ENCODE results near the gene IVNS1ABP.
"Not testable (repeated sequence)": the region's sequence is repeated elsewhere in the genome, so short reads cannot be mapped to it uniquely, and the experiment has no call there.

Gene IVNS1ABP

GRCh38 chr1:185321653-185322221, 4.7 kb upstream of the IVNS1ABP start:
- not testable (repeated sequence) for H3K27ac Mint-ChIP-seq (ENCODE audit: low read depth); H3K4me3 Mint-ChIP-seq; H3K27me3 Mint-ChIP-seq; DNase-seq (ENCODE audit: low spot score in 2 of 2); ATAC-seq (replicated peaks; ENCODE audit: extremely low read depth, poor library complexity, severe bottlenecking); H3K9me3 Mint-ChIP-seq; H3K4me1 Mint-ChIP-seq
- H3K36me3 Mint-ChIP-seq (ENCODE audit: insufficient read depth): peaks cover 15% of the 10 kb centered on the region

GRCh38 chr1:185321104-185321503, 4.1 kb upstream of the IVNS1ABP start:
- H3K4me1 Mint-ChIP-seq; H3K27ac Mint-ChIP-seq (ENCODE audit: low read depth); H3K4me3 Mint-ChIP-seq; H3K9me3 Mint-ChIP-seq; ATAC-seq (replicated peaks; ENCODE audit: extremely low read depth, poor library complexity, severe bottlenecking); DNase-seq (ENCODE audit: low spot score in 2 of 2); H3K27me3 Mint-ChIP-seq: not testable (repeated sequence)
- peaks cover 21% of the 10 kb centered on the region for H3K36me3 Mint-ChIP-seq (ENCODE audit: insufficient read depth)

GRCh38 chr1:185319139-185319475, 2.1 kb upstream of the IVNS1ABP start:
- H3K4me1 Mint-ChIP-seq: peaks cover 29% of the 10 kb centered on the region
- H3K4me3 Mint-ChIP-seq: no peak overlapping the region
- no peaks in the 10 kb centered on the region for H3K9me3 Mint-ChIP-seq
- no peak for DNase-seq (ENCODE audit: low spot score in 2 of 2)
- ATAC-seq (replicated peaks; ENCODE audit: extremely low read depth, poor library complexity, severe bottlenecking): no peak
- no peaks in the 10 kb centered on the region for H3K27me3 Mint-ChIP-seq
- peaks cover 30% of the 10 kb centered on the region for H3K36me3 Mint-ChIP-seq (ENCODE audit: insufficient read depth)
- no peak overlapping the region for H3K27ac Mint-ChIP-seq (ENCODE audit: low read depth)

GRCh38 chr1:185318431-185319138, 1.5 kb upstream of the IVNS1ABP start:
- Mint-ChIP-seq H3K36me3 (ENCODE audit: insufficient read depth) (peaks cover 30% of the 10 kb centered on the region), H3K9me3 (no peaks in the 10 kb centered on the region)
- ATAC-seq (replicated peaks; ENCODE audit: extremely low read depth, poor library complexity, severe bottlenecking): no peak

GRCh38 chr1:185317886-185318310, 855 bp upstream of the IVNS1ABP start:
- H3K9me3 Mint-ChIP-seq: no peaks in the 10 kb centered on the region
- no peaks in the 10 kb centered on the region for H3K27me3 Mint-ChIP-seq
- DNase-seq (ENCODE audit: low spot score in 2 of 2) (peak in 1 of 2 donors; percentile 75), ATAC-seq (replicated peaks; ENCODE audit: extremely low read depth, poor library complexity, severe bottlenecking) (peak; percentile 52)
- H3K36me3 Mint-ChIP-seq (ENCODE audit: insufficient read depth): peaks cover 31% of the 10 kb centered on the region
- H3K4me3 Mint-ChIP-seq: peak overlapping the region; percentile 95
- peak overlapping the region; percentile 99 for H3K27ac Mint-ChIP-seq (ENCODE audit: low read depth)
- H3K4me1 Mint-ChIP-seq: peaks cover 41% of the 10 kb centered on the region

More at GRCh38 chr1:185318431-185319138, 1.5 kb upstream of the IVNS1ABP start:
- Mint-ChIP-seq H3K4me3 (peak overlapping the region; percentile 95), H3K27me3 (no peaks in the 10 kb centered on the region), H3K4me1 (peaks cover 34% of the 10 kb centered on the region), H3K27ac (ENCODE audit: low read depth) (peak overlapping the region; percentile 99)
- DNase-seq (ENCODE audit: low spot score in 2 of 2): no peak

- Mint-ChIP-seq H3K4me3 (peak overlapping the region; percentile 95), H3K27ac (ENCODE audit: low read depth) (peak overlapping the region; percentile 99), H3K36me3 (ENCODE audit: insufficient read depth) (peaks cover 36% of the 10 kb centered on the region), H3K9me3 (no peaks in the 10 kb centered on the region), H3K4me1 (peaks cover 56% of the 10 kb centered on the region), H3K27me3 (no peaks in the 10 kb centered on the region)
- ATAC-seq (replicated peaks; ENCODE audit: extremely low read depth, poor library complexity, severe bottlenecking) (peak; percentile 27), DNase-seq (ENCODE audit: low spot score in 2 of 2) (peak; percentile 77 to 79)
Measured at GRCh38 chr1:185316163-185317033, 645 bp downstream of the IVNS1ABP start.

- peaks cover 40% of the 10 kb centered on the region for H3K36me3 Mint-ChIP-seq (ENCODE audit: insufficient read depth)
- DNase-seq (ENCODE audit: low spot score in 2 of 2) (no peak), ATAC-seq (replicated peaks; ENCODE audit: extremely low read depth, poor library complexity, severe bottlenecking) (no peak)
- H3K9me3 Mint-ChIP-seq: no peaks in the 10 kb centered on the region
- no peaks in the 10 kb centered on the region for H3K27me3 Mint-ChIP-seq
- peak overlapping the region; percentile 99 for H3K27ac Mint-ChIP-seq (ENCODE audit: low read depth)
- peak overlapping the region; percentile 95 for H3K4me3 Mint-ChIP-seq
- peaks cover 56% of the 10 kb centered on the region for H3K4me1 Mint-ChIP-seq
Measured at GRCh38 chr1:185315445-185316071, 1.5 kb downstream of the IVNS1ABP start.

GRCh38 chr1:185314411-185314810, 2.6 kb downstream of the IVNS1ABP start:
- no peak for ATAC-seq (replicated peaks; ENCODE audit: extremely low read depth, poor library complexity, severe bottlenecking)
- no peak for DNase-seq (ENCODE audit: low spot score in 2 of 2)
- Mint-ChIP-seq H3K27ac (ENCODE audit: low read depth) (peak overlapping the region; percentile 99), H3K9me3 (no peaks in the 10 kb centered on the region), H3K4me3 (peak overlapping the region; percentile 95), H3K4me1 (peaks cover 56% of the 10 kb centered on the region), H3K36me3 (ENCODE audit: insufficient read depth) (peaks cover 46% of the 10 kb centered on the region), H3K27me3 (no peaks in the 10 kb centered on the region)

- Mint-ChIP-seq H3K9me3 (no peaks in the 10 kb centered on the region), H3K4me3 (peak overlapping the region; percentile 95), H3K27me3 (no peaks in the 10 kb centered on the region), H3K27ac (ENCODE audit: low read depth) (peak overlapping the region; percentile 58), H3K4me1 (peaks cover 54% of the 10 kb centered on the region), H3K36me3 (ENCODE audit: insufficient read depth) (peaks cover 53% of the 10 kb centered on the region)
- ATAC-seq (replicated peaks; ENCODE audit: extremely low read depth, poor library complexity, severe bottlenecking): no peak
- no peak for DNase-seq (ENCODE audit: low spot score in 2 of 2)
Measured at GRCh38 chr1:185312361-185313138, 4.5 kb downstream of the IVNS1ABP start.

- Mint-ChIP-seq H3K9me3 (no peaks in the 10 kb centered on the region), H3K36me3 (ENCODE audit: insufficient read depth) (peaks cover 51% of the 10 kb centered on the region), H3K4me3 (peak overlapping the region; percentile 95), H3K4me1 (peaks cover 53% of the 10 kb centered on the region), H3K27me3 (no peaks in the 10 kb centered on the region), H3K27ac (ENCODE audit: low read depth) (peak overlapping the region; percentile 58)
- ATAC-seq (replicated peaks; ENCODE audit: extremely low read depth, poor library complexity, severe bottlenecking) (no peak), DNase-seq (ENCODE audit: low spot score in 2 of 2) (no peak)
Measured at GRCh38 chr1:185311589-185312225, 5.3 kb downstream of the IVNS1ABP start.

GRCh38 chr1:185309566-185309965, 7.5 kb downstream of the IVNS1ABP start:
- no peaks in the 10 kb centered on the region for H3K27me3 Mint-ChIP-seq
- H3K4me1 Mint-ChIP-seq: peaks cover 38% of the 10 kb centered on the region

More at GRCh38 chr1:185309566-185309965, 7.5 kb downstream of the IVNS1ABP start:
- Mint-ChIP-seq H3K4me3 (no peak overlapping the region), H3K36me3 (ENCODE audit: insufficient read depth) (peaks cover 59% of the 10 kb centered on the region), H3K9me3 (no peaks in the 10 kb centered on the region), H3K27ac (ENCODE audit: low read depth) (no peak overlapping the region)
- ATAC-seq (replicated peaks; ENCODE audit: extremely low read depth, poor library complexity, severe bottlenecking): no peak
- DNase-seq (ENCODE audit: low spot score in 2 of 2): no peak

Measured in central memory CD8-positive, alpha-beta T cell (primary cell).